ENCODE measurements around the gene TDP2.
"Not testable (repeated sequence)": the region's sequence is repeated elsewhere in the genome, so short reads cannot be mapped to it uniquely, and the experiment has no call there.

DNA sequence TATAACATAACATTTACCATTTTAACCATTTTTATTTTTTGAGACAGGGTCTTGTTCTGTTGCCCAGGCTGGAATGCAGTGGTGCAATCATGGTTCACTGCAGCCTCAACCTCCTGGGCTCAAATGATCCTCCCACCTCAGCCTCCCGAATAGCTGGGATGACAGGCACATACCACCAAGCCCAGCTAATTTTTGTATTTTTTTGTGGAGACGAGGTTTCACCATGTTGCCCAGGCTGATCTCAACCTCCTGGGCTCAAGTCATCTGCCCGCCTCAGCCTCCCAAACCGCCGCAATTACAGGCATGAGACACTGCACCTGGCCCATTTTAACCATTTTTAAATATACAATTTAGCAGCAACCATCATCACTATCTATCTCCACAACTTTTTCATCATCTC is 26.1 kb downstream of the TDP2 start:
- TF ChIP-seq, protein P1, sequence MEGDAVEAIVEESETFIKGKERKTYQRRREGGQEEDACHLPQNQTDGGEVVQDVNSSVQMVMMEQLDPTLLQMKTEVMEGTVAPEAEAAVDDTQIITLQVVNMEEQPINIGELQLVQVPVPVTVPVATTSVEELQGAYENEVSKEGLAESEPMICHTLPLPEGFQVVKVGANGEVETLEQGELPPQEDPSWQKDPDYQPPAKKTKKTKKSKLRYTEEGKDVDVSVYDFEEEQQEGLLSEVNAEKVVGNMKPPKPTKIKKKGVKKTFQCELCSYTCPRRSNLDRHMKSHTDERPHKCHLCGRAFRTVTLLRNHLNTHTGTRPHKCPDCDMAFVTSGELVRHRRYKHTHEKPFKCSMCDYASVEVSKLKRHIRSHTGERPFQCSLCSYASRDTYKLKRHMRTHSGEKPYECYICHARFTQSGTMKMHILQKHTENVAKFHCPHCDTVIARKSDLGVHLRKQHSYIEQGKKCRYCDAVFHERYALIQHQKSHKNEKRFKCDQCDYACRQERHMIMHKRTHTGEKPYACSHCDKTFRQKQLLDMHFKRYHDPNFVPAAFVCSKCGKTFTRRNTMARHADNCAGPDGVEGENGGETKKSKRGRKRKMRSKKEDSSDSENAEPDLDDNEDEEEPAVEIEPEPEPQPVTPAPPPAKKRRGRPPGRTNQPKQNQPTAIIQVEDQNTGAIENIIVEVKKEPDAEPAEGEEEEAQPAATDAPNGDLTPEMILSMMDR (IDR thresholded peaks at IDR 0.05): not testable (repeated sequence)
- not testable (repeated sequence) for TF ChIP-seq POLR2A, POLR2AphosphoS5 (IDR thresholded peaks at IDR 0.05)
